HG03025 (cell line): ENCODE results near the gene HOXC6.

Source experiments
- ATAC-seq: cut with Tn5 transposase; IDR thresholded peaks from one replicate; pipeline ENCODE4 v1.9.1; 2021; ENCODE audit warnings: mild to moderate bottlenecking, moderate library complexity; ENCODE audit not compliant: unreplicated experiment, low FRiP score

HOXC6 gene

GRCh38 chr12:53989227-53990113 is 38.8 kb upstream of the HOXC6 start:
- ATAC-seq = no peak

GRCh38 chr12:53990311-53991076 is 37.7 kb upstream of the HOXC6 start:
- no peak for ATAC-seq

- ATAC-seq = no peak
Observed at GRCh38 chr12:53991077-53991460, 37.2 kb upstream of the HOXC6 start.

- no peak for ATAC-seq
Observed at GRCh38 chr12:53992377-53992889, 35.8 kb upstream of the HOXC6 start.

GRCh38 chr12:53993162-53994008 is 34.9 kb upstream of the HOXC6 start:
- ATAC-seq = no peak

GRCh38 chr12:53994009-53994263 is 34.3 kb upstream of the HOXC6 start:
- no peak for ATAC-seq

GRCh38 chr12:53994264-53995001 is 33.8 kb upstream of the HOXC6 start:
- ATAC-seq = no peak

GRCh38 chr12:53995002-53995377 is 33.2 kb upstream of the HOXC6 start:
- ATAC-seq = no peak

- ATAC-seq = no peak
Observed at GRCh38 chr12:53995378-53996239, 32.6 kb upstream of the HOXC6 start.

GRCh38 chr12:53996240-53997203 is 31.7 kb upstream of the HOXC6 start:
- no peak for ATAC-seq

GRCh38 chr12:53997204-53998109 is 30.8 kb upstream of the HOXC6 start:
- no peak for ATAC-seq

GRCh38 chr12:53998110-53998899 is 29.9 kb upstream of the HOXC6 start:
- ATAC-seq = no peak

- ATAC-seq = no peak
Observed at GRCh38 chr12:53998900-53999236, 29.4 kb upstream of the HOXC6 start.

GRCh38 chr12:53999559-54000115 is 28.6 kb upstream of the HOXC6 start:
- ATAC-seq = no peak

- no peak for ATAC-seq
Observed at GRCh38 chr12:54000116-54001114, 27.8 kb upstream of the HOXC6 start, which contains the start of gene HOXC9. HOXC9 (plus strand) TSS chr12:54000161; CDS start chr12:54000189, 28 bp downstream.
